GDM1 (cell line): ENCODE results near the gene SPATA19.

Experiments used
- DNase-seq: peaks from one replicate; lab custom pipeline; 2025; lab: John Stamatoyannopoulos, UW

SPATA19 gene

GRCh38 chr11:133817449-133817848 is 27.9 kb downstream of the SPATA19 start:
- no peak for DNase-seq

DNA sequence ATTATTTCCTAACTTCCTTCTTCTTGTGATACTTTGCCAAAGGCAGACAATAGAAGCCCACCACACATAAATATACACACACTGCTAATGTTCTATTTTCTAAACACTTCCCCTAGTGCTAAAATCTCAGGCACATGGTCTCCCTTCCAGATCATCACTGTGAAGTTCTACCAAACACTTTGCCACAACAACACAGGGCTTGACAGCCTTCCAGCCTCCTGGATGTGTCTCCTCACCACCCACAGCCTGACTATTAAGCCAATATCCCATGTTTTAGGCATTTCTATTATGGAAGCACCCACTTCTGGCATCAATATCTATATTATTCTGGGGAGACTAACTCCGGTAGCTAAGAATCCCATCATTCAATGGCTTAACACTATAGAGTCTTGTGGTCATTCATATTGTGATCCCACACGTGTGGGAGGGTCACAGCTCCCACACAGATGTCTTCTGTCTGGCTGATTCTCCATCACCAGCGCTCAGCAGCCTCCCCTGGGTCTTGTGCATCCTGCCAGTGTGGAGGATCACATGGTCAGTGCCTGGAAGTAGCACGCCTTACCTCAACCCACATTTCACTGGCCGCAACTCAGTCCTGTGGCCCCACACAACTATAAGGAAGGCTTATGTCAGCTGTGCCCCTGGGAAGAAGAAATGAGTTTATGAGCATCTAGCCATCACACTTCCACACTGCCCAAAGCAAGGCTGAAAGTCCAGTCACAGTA is 29.0 kb downstream of the SPATA19 start:
- DNase-seq: no peak

DNA sequence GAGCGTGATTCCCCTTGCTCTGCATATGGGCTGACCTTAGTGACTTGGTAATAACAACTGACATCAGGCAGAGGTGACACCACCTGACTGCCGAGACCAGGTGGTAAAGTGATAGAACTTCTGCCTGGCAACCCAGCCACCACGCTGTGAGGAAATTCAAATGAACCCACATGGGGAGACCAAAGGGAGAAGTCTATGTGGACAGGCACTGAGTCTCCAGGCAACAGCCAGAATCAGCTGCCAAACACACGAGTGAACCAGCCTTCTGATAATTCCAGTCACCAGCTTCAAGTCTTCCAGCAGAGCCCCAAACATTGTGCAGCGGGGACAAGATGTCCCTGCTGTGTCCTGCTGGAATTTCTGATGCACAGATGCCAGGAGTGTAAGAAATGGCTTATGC is 29.7 kb downstream of the SPATA19 start:
- no peak for DNase-seq

DNA sequence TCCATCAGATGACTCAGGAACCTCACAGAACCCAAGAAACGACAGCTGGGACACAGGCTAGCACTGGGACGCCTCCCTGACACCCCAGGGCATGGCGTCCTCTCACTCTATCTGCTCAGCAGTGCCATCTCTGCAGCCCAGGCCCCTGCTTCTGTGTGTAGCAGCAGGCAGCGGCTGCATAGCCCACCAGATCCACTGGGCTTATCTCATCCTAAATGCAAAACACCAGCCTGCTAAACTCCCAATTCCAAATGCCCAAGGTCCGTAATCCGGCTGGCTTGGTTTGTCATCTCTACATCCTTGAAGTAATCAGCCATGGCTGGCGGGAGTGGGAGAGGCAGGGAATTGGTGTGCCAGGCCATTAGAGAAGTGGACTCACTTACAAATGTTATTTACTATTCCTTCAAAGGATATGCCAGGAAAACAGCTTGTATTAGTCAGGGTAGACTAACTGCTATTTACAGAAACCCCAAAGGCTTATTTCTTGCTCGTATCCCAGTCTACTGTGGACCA is 30.7 kb downstream of the SPATA19 start:
- no peak for DNase-seq

DNA sequence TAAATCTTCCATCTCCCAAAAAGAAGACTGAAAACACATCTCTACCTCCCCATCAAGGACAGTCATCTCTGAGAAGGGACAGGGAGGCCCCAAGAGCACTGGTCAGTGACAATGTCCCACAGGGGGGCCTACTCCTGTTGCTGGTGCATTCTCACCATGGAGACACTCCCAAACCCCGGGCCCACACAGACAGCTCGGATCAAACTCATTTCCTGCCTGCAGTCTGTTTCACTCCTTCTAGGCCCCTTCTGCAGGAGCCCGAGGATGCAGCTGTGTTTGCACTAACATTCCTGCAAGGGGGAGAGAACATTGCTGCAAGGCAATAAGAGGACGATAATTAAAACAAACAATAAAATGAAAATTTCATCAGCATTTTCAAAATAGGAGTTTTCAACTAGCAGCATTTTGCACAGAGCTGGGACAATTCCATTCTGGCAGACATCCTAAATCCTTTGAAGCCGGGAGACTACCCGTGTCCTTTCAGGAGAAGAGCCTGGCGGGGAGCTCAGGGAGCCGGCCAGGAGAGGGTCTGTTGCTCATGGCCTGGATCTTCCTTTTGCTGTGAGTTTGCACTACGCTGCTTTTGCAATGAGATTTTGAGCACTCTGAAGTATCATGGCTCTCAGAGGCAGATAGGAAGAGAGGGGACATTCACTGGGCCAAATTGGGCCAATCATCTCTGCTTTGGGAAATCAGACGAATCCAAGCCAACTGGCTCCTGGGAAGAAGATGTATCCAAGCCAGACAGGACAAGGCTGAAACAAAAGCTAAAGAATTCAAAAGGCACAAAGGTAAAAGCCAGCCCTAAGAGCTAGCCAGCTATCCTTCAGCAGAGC is 33.2 kb downstream of the SPATA19 start:
- no peak for DNase-seq

DNA sequence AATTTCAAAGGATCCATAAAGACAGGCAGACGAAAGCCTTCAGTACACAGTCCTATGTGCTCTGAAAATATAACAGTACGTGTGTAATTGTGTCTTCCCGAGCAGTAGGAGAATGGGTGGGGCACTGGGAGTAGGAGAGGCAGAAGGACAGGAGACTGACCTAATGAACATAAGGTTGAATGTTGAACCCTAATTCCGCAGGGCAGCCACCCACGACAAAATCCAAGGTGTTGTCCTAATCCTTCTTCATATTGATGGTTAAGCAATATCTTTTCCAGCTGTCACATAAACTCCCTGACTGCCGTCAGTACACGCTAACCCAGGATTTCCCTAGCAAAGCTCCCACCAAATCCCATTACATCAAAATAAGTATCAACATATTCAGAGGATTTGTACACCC is 34.5 kb downstream of the SPATA19 start:
- no peak for DNase-seq

- DNase-seq: no peak
Observed at GRCh38 chr11:133809569-133810491, 35.5 kb downstream of the SPATA19 start.

DNA sequence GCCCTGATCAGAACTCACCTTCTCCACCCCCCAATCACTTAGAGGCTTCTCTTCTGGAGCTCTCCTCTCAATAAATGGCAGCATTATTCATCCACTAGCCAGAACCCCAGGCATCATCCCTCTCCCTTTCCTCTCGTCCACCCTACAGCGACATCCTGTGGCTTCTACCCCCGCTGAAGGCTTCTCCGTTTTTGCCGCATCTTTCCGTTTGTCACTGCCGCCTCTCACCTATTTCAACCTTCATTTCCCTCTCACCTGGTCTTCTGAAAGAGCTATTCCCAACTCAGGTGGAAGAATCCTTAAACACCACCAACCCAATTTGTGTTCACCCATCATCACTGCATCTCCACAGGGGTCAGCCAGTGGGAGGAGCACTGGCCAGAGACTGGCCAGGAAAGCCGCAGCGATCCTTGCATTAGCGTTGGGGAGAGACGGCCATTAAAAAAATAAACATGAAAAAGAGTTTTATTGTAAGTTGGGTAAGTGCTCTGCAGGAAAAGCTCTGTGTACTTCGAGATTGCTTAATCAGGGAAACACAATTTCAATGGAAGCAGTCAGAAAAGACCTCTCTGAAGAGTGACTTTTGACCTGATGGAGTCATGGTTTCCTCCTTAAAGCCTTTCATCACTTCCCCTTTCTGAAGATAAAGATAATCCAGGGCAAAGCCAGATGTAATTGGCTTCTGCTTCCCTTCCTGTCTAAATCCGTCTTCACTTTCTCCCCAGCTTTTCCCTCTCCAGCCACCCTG is 36.7 kb downstream of the SPATA19 start:
- no peak for DNase-seq

DNA sequence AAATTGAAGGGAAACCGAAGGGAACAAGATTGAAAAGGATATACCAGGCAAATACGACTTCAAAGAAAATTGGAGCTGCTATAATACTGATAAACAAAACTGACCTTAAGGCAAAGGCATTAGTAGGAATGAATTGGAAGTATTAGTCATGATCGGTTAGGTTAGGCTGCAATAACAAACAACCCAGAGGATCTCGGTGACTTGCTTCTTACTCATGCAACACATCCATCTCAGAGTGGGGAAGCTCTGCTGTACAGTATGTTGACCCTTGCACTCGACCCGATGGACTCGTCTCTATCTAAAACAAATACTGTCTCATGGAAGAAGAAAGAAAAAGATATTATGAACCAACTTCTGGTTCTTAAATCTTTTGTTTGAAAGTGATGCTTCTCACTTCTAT is 42.3 kb downstream of the SPATA19 start:
- DNase-seq: no peak

- no peak for DNase-seq
Observed at GRCh38 chr11:133801356-133801755, 44.0 kb downstream of the SPATA19 start.

DNA sequence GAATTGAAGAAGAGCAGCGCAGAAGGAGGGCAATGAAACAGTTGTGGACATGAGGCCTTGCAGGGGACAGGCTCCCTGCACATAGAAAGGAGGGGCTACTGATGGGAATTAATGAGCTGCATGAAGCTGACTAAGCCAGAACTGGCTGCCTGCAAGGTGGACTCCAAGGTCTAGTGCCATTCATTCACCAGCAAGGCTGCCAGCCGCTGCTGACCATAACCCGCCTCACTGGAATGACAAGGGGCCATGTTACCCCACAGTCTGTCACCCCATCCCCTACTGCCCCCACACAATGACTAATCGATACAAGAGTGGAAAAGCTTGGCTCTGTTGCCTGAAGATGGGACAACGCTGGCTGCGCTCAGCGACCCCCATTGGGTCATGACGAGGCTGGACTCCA is 44.6 kb downstream of the SPATA19 start:
- no peak for DNase-seq

DNA sequence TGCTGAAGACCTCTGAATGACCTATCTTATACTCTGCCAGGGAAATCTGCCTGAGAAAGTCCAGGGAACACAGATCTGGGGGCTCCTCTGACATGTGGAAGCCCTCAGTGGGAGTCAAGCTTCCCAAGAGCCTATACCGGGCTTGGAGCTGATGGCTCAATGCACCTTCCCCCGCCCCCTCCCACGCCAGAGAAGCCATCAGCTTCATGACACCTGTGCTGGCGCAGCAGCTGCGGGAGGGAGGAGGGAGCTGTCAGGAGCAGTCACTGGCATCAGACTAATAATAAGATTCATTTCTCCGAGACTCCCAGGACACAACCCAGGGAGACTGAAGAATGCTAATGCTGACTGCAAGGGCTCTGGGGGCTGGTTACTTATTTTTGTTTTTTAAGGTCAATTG is 47.8 kb downstream of the SPATA19 start:
- no peak for DNase-seq

DNA sequence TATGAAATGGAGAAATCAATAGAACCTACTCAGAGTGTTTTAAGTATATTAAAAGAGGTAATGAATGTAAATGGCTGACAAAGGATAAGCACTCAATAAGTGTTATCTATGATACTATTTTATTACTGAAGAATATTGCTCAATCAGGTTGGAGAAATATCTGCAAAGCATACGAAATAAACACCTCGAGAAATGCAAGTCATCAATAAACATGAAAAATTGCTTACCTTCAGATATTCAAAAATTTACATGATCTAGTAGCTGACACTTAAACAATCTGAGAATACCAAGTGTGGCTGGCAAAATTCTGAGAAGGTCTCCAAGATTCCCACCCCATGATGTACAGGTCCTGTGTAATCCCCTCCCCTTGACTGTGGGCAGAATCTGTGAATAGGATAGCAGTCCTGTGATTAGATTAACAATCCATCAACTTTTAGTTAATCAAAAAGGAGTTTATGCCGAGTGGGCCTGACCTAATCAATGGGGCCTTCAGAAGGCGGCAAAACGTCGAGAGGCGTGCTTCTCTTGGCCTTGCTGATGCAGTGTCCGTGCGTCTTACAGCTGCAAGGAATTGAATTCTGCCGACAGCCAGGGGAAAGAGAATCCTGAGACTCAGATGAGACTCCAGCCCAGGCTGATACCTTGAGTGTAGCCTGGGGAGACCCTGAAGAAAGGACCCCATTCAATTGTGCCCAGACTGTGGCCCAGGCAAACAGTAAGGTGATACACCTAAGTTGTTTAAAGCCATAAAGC is 49.1 kb downstream of the SPATA19 start:
- DNase-seq: no peak

GRCh38 chr11:133795088-133795487 is 50.2 kb downstream of the SPATA19 start:
- DNase-seq: no peak

DNA sequence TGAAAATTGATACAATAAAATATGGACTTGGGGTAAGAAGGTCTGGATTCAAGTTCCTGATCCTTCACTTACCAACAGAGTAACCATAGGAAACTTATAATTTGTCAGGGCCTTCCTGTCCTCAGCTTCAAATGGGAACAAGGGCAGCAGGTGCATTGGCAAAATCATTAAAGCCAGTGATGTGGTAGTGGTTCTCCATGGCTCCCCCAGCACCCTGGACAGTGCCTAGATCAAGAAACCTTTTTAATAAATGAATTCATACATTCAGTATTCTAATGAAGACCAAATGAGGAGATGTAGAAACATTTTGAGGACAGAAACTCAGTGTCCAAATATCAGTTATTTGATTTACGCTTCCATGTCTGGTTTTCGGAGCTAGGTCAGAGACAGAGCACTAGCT is 51.1 kb downstream of the SPATA19 start:
- no peak for DNase-seq

- no peak for DNase-seq
Observed at GRCh38 chr11:133793271-133794035, 51.9 kb downstream of the SPATA19 start.

GRCh38 chr11:133790995-133791394 is 54.3 kb downstream of the SPATA19 start:
- no peak for DNase-seq
